ENCODE measurements around the gene SLC47A1.

The SLC47A1 gene

DNA sequence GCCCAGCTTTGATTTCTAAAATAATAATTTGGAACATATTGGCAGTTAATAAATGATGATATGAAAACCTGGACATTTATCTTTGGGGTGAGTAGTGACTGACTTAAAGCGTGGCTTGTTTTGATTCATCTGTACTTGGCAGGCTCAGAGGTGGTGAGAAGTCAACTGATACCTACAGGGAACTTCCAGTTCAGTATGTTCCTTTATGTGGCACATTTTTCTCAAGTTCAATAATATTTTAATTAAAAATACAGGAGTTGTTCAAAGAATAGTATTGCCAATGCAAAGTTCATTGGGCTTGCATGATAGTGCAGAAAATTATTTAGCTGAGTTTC, 34.3 kb downstream of the SLC47A1 start:
- TF ChIP-seq CTCF (IDR thresholded peaks at IDR 0.05; ENCODE audit: low read depth, low read length, missing control alignments): no peak
- H3K4me3 ChIP-seq (ENCODE audit: low read depth, low read length): no peak overlapping the region
- DNase-seq (ENCODE audit: low read depth): no peak
- in situ Hi-C loops (cut with HindIII; ENCODE audit: low sequenced_read_pairs): no loop called here

DNA sequence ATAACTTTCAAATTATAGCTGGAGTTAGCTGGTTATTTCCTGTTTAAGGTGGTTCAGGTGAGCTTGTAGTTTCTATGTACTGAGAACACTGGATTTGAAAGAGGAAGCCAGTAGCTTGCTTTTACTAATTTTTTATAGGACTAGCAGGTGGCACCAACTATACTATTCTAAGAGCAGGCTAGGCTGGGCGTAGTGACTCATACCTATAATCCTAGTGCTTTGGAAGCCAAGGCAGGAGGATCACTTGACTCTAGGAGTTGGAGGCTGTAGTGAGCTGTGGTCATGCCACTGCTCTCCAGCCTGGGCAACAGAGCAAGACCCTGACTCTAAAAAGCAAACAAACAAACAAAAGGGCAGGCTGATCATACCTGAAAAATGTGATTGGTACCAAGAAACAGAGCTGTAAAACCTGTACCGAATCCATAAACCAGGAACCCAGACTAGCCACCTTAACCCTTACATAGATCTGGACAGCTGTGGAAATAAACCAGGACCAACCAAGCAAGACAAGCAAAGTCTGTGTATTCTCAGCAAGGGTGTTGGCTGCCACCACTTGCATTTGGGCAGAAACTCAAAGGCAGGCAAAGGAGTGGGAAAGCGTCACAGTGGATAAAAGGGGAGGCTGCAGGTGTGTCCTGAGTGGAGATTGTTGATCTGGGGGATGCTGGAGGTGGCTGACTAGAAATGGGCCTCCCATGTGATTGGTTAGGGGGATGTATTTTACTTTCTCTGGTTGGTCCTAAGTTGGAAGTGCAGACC, 36.3 kb downstream of the SLC47A1 start:
- no peak overlapping the region for H3K4me3 ChIP-seq (ENCODE audit: low read depth, low read length)
- in situ Hi-C loops (cut with HindIII; ENCODE audit: low sequenced_read_pairs): no loop called here
- DNase-seq (ENCODE audit: low read depth): no peak
- TF ChIP-seq CTCF (IDR thresholded peaks at IDR 0.05; ENCODE audit: low read depth, low read length, missing control alignments): no peak

- in situ Hi-C loops (cut with HindIII; ENCODE audit: low sequenced_read_pairs): no loop called here
- TF ChIP-seq CTCF (IDR thresholded peaks at IDR 0.05; ENCODE audit: low read depth, low read length, missing control alignments): no peak
- no peak for DNase-seq (ENCODE audit: low read depth)
- H3K4me3 ChIP-seq (ENCODE audit: low read depth, low read length): no peak overlapping the region
These were observed 36.9 kb downstream of the SLC47A1 start for GRCh38 chr17:19570544-19571062.

DNA sequence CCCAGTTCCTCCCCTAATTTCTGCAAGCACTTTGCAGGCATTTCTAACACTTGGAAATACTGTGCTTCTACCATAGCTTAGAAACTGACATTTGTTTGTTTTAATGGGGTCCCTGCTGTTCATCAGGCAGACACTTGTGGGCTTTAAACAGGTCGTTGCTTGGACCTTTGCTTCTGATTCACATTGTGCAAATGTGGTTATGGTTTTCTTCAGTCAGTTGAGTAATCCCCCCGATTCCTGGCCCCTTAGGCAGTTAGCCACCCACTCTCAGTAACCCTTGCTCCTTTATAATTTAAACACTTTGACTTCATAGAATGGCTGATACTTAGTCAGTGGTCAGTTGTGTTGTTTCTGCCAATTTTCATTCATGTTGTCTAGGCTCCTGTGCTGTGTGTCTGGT, 39.4 kb downstream of the SLC47A1 start:
- TF ChIP-seq CTCF (IDR thresholded peaks at IDR 0.05; ENCODE audit: low read depth, low read length, missing control alignments): no peak
- DNase-seq (ENCODE audit: low read depth): peak; percentile 18
- in situ Hi-C loops (cut with HindIII; ENCODE audit: low sequenced_read_pairs): no loop called here
- H3K4me3 ChIP-seq (ENCODE audit: low read depth, low read length): no peak overlapping the region

DNA sequence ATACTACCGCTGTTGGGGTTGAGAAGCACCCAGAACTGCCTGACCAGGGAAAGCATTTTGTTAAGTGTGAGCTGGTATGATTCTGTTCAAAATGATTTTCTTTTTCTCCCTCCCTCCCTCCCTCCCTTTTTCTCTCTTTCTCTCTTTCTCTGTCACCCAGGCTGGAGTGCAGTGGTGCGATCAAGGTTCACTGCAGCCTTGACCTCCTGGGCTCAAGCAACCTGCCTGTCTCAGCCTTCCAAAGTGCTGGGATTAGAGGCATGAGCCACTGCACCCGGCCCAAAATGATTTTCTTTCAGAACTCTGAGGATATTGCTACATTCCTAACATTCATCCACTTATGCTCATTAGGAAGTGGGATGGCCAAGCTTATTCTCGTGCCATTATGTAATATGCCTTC, 41.3 kb downstream of the SLC47A1 start:
- in situ Hi-C loops (cut with HindIII; ENCODE audit: low sequenced_read_pairs): no loop called here
- no peak for DNase-seq (ENCODE audit: low read depth)
- no peak for TF ChIP-seq CTCF (IDR thresholded peaks at IDR 0.05; ENCODE audit: low read depth, low read length, missing control alignments)
- no peak overlapping the region for H3K4me3 ChIP-seq (ENCODE audit: low read depth, low read length)

DNA sequence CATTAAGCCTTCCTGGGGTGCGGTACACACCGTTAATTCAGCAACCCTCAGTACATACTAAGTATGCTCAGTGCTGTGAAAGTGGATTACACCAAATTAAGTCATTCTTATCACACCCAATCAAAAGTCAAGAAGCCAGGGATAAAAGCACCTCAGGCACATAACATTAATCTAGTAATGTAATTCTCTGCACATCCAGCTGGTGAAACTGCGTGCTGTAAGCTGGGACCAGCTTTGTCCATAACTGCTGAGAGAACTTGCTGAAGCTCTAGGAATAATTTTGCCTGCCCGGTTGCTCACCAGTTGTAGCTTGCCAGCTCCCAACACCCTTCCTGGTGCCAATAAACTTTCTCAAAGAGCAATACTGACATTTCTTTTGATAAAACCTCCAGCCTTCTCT, 44.9 kb downstream of the SLC47A1 start:
- DNase-seq (ENCODE audit: low read depth): no peak
- no peak for TF ChIP-seq CTCF (IDR thresholded peaks at IDR 0.05; ENCODE audit: low read depth, low read length, missing control alignments)
- H3K4me3 ChIP-seq (ENCODE audit: low read depth, low read length): no peak overlapping the region
- in situ Hi-C loops (cut with HindIII; ENCODE audit: low sequenced_read_pairs): no loop called here
